ENCODE results near the gene FBXO42.

DNA sequence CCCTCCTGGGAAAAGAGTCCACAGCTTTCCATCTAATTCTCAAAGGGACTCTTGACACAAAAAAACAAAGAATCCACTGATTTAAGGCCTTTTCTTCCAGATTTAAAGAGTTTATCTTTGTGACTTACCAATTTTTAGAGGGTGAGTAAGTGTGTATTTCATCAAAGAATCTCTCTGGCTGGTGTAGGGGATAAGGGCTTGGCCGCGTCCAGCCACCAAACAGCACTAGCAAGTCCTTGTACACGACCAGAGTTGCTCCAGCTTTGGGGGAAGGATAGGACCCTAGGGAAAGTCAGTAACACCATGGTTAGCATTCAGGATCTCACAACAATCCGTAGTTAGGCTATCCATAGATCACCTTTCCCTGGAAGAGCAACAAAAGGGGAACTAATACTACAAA lies 95.8 kb downstream of the FBXO42 start:
- TF ChIP-seq, protein P1, sequence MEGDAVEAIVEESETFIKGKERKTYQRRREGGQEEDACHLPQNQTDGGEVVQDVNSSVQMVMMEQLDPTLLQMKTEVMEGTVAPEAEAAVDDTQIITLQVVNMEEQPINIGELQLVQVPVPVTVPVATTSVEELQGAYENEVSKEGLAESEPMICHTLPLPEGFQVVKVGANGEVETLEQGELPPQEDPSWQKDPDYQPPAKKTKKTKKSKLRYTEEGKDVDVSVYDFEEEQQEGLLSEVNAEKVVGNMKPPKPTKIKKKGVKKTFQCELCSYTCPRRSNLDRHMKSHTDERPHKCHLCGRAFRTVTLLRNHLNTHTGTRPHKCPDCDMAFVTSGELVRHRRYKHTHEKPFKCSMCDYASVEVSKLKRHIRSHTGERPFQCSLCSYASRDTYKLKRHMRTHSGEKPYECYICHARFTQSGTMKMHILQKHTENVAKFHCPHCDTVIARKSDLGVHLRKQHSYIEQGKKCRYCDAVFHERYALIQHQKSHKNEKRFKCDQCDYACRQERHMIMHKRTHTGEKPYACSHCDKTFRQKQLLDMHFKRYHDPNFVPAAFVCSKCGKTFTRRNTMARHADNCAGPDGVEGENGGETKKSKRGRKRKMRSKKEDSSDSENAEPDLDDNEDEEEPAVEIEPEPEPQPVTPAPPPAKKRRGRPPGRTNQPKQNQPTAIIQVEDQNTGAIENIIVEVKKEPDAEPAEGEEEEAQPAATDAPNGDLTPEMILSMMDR (IDR thresholded peaks at IDR 0.05), result no peak
- TF ChIP-seq POLR2A (IDR thresholded peaks at IDR 0.05), result no peak
